SH-SY5Y (cell line): ENCODE data around the gene IL33.

ENCODE experiments used
- GATA2 ChIP-seq: IDR thresholded peaks from 2 replicates; pipeline ENCODE4 v1.6.1; 2011; ENCODE audit warnings: mild to moderate bottlenecking, low read depth, low read length
- GATA3 ChIP-seq: IDR thresholded peaks from 2 replicates; pipeline ENCODE4 v1.6.1; 2011; ENCODE audit warnings: low read depth, mild to moderate bottlenecking, low read length, moderate library complexity

Gene IL33

GRCh38 chr9:6215562-6215961 is at the start of gene IL33:
Gene IL33 (plus strand): TSS chr9:6215807. CDS start chr9:6241695, 25,888 bp downstream.
- TF ChIP-seq GATA3 (no peak), GATA2 (no peak)

- TF ChIP-seq GATA3 (no peak), GATA2 (no peak)
Measured at GRCh38 chr9:6171667-6172066, 43.9 kb upstream of the IL33 start.

DNA sequence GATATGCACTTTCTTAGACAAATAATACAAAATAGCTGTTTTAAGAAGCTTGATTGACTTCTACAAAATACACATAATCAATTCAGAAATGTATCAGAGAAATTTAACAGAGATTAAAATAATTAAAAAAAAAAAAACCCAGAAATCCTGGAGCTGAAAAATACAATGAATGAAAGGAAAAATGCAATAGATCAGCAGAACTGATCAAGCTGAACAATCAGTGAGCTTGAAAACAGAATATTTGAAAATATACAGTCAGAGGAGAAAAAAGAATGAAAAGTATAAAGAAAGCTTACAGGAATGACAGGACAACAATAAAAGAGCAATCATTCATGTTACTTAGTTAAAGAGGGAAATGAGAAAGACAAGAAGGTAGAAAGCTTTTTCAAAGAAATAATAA is 41.7 kb upstream of the IL33 start:
- TF ChIP-seq GATA2 (no peak), GATA3 (no peak)

DNA sequence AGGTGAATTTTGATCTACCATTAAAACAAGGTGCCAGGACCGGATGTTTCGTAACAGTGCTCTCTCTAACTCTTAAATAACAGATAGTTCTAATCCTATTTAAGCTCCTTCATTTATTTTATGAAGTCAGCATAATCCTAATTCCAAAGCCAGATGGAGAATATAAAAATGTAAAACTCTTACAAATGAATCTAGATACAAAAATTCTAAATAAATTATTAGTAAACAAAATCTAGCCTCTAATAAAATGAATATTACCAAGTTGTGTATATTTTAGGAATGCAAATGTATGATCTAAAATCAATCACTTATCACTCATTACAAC is 32.4 kb upstream of the IL33 start:
- TF ChIP-seq GATA2 (no peak), GATA3 (no peak)

DNA sequence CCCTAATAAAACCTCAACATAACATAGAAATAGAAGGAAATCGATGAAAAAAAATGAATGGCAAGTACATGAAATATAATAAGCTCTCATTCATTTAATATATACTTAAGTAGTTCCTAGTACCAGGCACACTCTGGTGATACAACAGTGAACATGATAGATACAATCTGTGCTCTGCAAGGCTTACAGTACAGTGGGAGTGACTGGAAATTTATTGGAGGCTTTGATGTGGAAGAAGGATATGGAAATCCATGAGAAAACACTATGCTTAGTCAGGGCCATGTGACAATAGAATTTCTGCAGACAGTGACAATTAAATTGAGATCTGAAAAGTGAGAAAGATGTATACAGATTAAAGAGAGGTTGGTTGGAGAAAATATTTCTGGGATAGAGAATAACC is 32.0 kb upstream of the IL33 start:
- TF ChIP-seq GATA2 (no peak), GATA3 (no peak)

DNA sequence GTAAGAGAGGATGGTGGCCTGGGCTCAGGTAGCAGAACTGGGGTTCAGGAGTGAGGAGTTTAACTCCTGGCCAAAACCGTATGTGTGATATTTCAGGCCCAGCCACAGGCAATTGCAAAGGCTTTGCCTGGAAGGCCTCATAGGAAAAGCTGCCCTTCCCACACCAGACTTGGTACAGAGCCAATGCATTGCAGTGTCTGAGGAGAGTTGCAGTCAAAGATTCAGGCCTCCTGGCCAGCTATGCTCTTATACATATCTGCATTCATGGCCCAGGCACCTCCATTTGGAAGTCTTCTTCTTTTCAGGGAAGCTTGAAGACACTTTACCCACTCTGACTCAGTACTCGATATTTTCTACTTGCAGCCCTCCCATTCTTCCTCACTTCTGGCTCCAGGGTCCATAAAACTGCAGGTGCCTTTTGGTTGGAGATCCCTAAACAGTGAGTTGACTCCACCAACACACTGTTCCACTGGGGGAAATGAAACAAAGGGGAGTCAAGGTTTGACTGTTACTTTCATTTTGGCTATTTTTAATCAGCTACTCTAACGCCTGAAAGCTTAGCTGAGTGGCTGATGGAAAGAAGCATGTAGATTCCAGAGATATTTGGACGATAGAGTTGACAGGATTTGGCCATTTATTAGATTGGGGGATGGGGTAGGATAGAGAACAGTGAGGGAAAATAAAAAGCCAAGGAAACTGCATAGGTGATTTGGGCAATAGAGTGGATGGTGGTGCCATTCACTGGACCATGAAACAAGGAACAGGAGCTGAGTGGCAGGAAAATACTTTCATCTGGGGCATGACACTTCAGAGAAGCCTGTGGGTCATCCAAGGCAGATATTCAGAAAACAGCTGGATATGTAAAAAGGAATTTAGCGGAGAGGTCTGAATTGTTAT is 30.6 kb upstream of the IL33 start:
- TF ChIP-seq GATA3 (no peak), GATA2 (no peak)

- no peak for TF ChIP-seq GATA3
- no peak for TF ChIP-seq GATA2
Measured at GRCh38 chr9:6186691-6187090, 28.9 kb upstream of the IL33 start.

GRCh38 chr9:6187272-6187671 is 28.3 kb upstream of the IL33 start:
- TF ChIP-seq GATA3 = no peak

DNA sequence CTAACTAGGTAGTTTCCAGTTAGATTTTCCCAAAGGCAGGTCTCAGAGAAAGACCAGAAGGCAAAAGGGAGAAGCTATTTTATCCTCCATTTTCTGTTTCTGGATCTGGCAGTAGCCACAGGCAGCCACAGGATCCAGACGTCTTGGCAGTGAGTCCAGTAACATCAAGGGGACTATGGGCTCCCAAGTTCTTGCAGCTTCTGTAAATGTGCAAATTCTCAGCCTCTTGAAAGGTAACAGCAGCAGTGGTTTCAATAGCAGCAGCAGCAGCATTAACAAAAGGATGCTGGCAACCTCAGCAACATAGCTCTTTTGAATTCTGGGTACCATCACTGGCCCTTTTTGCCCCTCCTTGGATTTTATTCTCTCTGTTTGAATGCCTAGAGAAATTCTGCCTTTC is 27.1 kb upstream of the IL33 start:
- TF ChIP-seq GATA3 (no peak), GATA2 (no peak)

GRCh38 chr9:6188906-6189305 is 26.7 kb upstream of the IL33 start:
- TF ChIP-seq GATA3 = no peak
- TF ChIP-seq GATA2 = no peak

- TF ChIP-seq GATA3 = no peak
- no peak for TF ChIP-seq GATA2
Measured at GRCh38 chr9:6194934-6195333, 20.7 kb upstream of the IL33 start.

DNA sequence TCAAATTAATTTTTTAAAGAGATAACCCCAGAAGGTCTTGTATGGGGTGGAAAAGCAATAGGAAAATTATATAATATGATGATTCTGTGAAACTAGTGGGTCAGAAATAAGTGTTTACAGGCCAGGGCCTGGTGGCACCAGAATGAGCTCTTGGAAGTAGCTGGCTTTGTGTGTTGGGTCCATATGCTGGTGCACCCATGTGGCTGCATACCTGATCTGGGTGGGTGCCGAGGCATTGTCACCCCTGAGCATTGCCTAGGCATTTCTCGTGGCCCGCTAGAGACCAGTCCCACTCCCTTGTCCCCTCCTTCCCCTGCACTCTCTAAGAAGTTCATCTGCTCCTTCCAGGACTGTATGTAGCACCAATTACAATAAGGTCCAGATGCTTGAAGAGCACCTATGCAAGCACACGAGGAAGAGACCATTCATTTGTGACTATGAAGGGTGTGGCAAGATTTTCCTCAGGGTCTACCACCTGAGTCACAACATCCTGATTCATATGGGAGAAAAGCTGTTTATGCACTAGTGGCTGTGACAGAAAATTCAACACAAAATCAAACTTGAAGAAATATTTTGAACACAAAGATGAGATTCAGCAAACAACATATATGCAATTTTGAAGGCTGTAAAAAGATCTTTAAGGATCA is 19.8 kb upstream of the IL33 start:
- TF ChIP-seq GATA3 (no peak), GATA2 (no peak)

DNA sequence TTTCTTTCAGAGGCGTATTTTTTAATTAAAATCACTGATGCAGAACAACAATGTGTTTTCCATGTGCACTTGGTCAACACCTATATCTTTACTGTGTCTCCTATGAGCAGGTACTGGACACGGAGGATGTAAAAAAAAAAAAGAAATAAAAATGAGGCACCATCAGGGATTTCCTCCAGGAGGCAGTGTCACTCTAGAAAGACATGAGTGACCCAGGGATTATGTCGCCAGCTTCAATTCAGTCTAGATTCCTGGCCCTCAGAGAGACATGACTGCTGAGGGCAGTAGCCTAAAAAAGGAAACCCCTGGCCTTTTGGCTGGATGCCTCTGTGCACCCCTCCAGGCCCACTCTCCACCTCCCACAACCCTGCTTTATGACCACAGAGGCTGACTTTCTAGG is 18.3 kb upstream of the IL33 start:
- TF ChIP-seq GATA3 (no peak), GATA2 (no peak)

- TF ChIP-seq GATA3 (no peak), GATA2 (no peak)
Measured at GRCh38 chr9:6198251-6198650, 17.4 kb upstream of the IL33 start.

DNA sequence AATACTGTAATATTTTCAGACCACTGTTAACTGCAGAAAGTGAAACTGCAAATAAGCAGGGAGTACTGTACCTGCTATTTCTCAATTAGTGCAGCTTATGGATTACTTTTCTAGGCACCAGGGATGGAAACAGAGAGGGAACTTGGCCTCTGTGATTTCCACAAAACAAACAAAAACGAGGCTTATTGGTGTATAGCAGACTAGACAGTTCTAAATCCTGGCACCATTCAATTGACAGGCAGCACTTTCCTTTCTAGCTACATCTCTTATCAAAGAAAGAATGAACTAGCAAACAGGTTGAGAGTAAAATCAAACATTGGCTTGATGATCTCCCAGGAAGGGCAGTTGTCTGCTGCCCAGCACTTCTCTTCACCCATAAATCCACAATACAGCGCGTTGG is 16.0 kb upstream of the IL33 start:
- TF ChIP-seq GATA2 (no peak), GATA3 (no peak)
